GM12878 (cell line): Measurements from ENCODE around the gene DCUN1D3. TPM values are rescaled to one million over a fixed set of nuclear protein-coding genes. Genes with fewer than 3 reads are reported as not detected.

Experiments
- ASH2L ChIP-seq: fragments of 300-600, 200-600 bp; sonication (generic); IDR thresholded peaks from 2 replicates; pipeline ENCODE4 v1.6.1; 2017; ENCODE audit warnings: low read depth, mild to moderate bottlenecking, borderline replicate concordance
- BMI1 ChIP-seq: fragments of 450-650 bp; IDR thresholded peaks from 2 replicates; pipeline ENCODE4 v1.6.1; 2016; ENCODE audit warnings: mild to moderate bottlenecking, moderate library complexity, borderline replicate concordance
- CBX3 ChIP-seq: fragments of 200-600 bp; sonication (generic); IDR thresholded peaks from 2 replicates; pipeline ENCODE4 v1.6.1; 2016; ENCODE audit warnings: low read depth, borderline replicate concordance
- KLF5 ChIP-seq: fragments of 450-650 bp; IDR thresholded peaks from 2 replicates; pipeline ENCODE4 v1.6.1; 2014; ENCODE audit warnings: mild to moderate bottlenecking; ENCODE audit not compliant: partially characterized antibody
- LARP7 ChIP-seq: fragments of 450-650 bp; IDR thresholded peaks from 2 replicates; pipeline ENCODE4 v1.6.1; 2017; ENCODE audit warnings: mild to moderate bottlenecking
- NFXL1 ChIP-seq: fragments of 450-650 bp; IDR thresholded peaks from 2 replicates; pipeline ENCODE4 v1.6.1; 2017; ENCODE audit warnings: antibody characterized with exemption, mild to moderate bottlenecking, borderline replicate concordance
- PML ChIP-seq: IDR thresholded peaks from 2 replicates; pipeline ENCODE4 v1.6.1; 2012; ENCODE audit warnings: low read length, inconsistent platforms
- POLR2AphosphoS2 ChIP-seq: IDR thresholded peaks from 2 replicates; pipeline ENCODE4 v1.6.1; 2011; ENCODE audit warnings: low read depth, mild to moderate bottlenecking, low read length, improper control_type of control experiment, moderate library complexity
- POLR2AphosphoS5 ChIP-seq: IDR thresholded peaks from 2 replicates; pipeline ENCODE4 v1.6.1; 2011; ENCODE audit warnings: mild to moderate bottlenecking, low read length, inconsistent platforms
- RFX5 ChIP-seq: IDR thresholded peaks from 2 replicates; pipeline ENCODE4 v1.6.1; 2011; ENCODE audit warnings: low read depth, low read length, improper control_type of control experiment
- RUNX3 ChIP-seq: IDR thresholded peaks from 2 replicates; pipeline ENCODE4 v1.6.1; 2012; ENCODE audit warnings: low read length, inconsistent platforms
- SUZ12 ChIP-seq: fragments of 200-600 bp; sonication (generic); IDR thresholded peaks from one replicate; pipeline ENCODE4 v1.6.1; 2018; ENCODE audit warnings: antibody characterized with exemption, mild to moderate bottlenecking; ENCODE audit not compliant: unreplicated experiment
- TCF12 ChIP-seq: IDR thresholded peaks from 2 replicates; pipeline ENCODE4 v1.6.1; 2011; ENCODE audit warnings: low read depth, mild to moderate bottlenecking, low read length
- TCF7 ChIP-seq: IDR thresholded peaks from 2 replicates; pipeline ENCODE4 v1.6.1; 2014; ENCODE audit warnings: antibody characterized with exemption, borderline replicate concordance
- ZNF207 ChIP-seq: fragments of 450-650 bp; IDR thresholded peaks from 2 replicates; pipeline ENCODE4 v1.6.1; 2014; ENCODE audit warnings: antibody characterized with exemption, mild to moderate bottlenecking, borderline replicate concordance
- ZZZ3 ChIP-seq: IDR thresholded peaks from 2 replicates; pipeline ENCODE4 v1.6.1; 2011; ENCODE audit warnings: low read depth; ENCODE audit not compliant: control insufficient read depth, insufficient read length
- polyA plus RNA-seq, 11 experiments: library from polyadenylated mRNA; depleted of rRNA in 4 of 11; unstranded in 6 of 11; stranded (reverse) in 5 of 11; fragments of >200 nt; fragmentation: Nextera tagmentation in 4 of 11; fragmentation: Illumina TruSeq in 1 of 11; extraction: Ambion mirVana in 4 of 11; extraction: Trizol in 1 of 11; gene quantifications; 1 replicate in 1 of 11; 2 replicates in 10 of 11; pipeline versions ENCODE4 v1.2.1 to v1.2.3, GENCODE V29; 2011 to 2016; ENCODE audit warnings: inconsistent platforms in 2 of 11, missing spikeins in 2 of 11, low read depth in 1 of 11
- total RNA-seq, 4 experiments: library from RNA; depleted of rRNA in 3 of 4; stranded (reverse); fragments of >200 nt in 3 of 4; fragmentation: Illumina TruSeq in 1 of 4; extraction: Trizol in 1 of 4; gene quantifications; 2 replicates each; pipeline versions ENCODE4 v1.2.1 to v1.2.3, GENCODE V29; 2013 to 2021
- TF ChIP-seq, protein P1 (sequence below): IDR thresholded peaks from 2 replicates; pipeline ENCODE4 v1.6.1; 2011; ENCODE audit warnings: low read depth, low read length, improper control_type of control experiment, borderline replicate concordance
- TF ChIP-seq, protein P2 (sequence below): fragments of 450-650 bp; IDR thresholded peaks from 2 replicates; pipeline ENCODE4 v1.6.1; 2017; ENCODE audit warnings: low read depth, mild to moderate bottlenecking, moderate library complexity
- TF ChIP-seq, protein P3 (sequence below): fragments of 150-350 bp; IDR thresholded peaks from 2 replicates; pipeline ENCODE4 v1.6.1; 2014; ENCODE audit warnings: mild to moderate bottlenecking, low read depth, low read length
- TF ChIP-seq, protein P4 (sequence below): fragments of 450-650 bp; formaldehyde crosslinking; IDR thresholded peaks from 2 replicates; pipeline ENCODE4 v1.4.0; 2020; ENCODE audit warnings: mild to moderate bottlenecking, moderate library complexity
- TF ChIP-seq, protein P5 (sequence below), 3 experiments: IDR thresholded peaks in 2 of 3; conservative IDR thresholded peaks in 1 of 3; 2 replicates each; pipeline ENCODE4 v1.5.1; 2011; ENCODE audit warnings: low read depth in 3 of 3, low read length in 3 of 3, mild to moderate bottlenecking in 3 of 3, control low read depth in 2 of 3, moderate library complexity in 2 of 3, inconsistent platforms in 1 of 3, mixed read lengths in 1 of 3; ENCODE audit not compliant: control insufficient read depth in 2 of 3, insufficient read depth in 1 of 3; ENCODE audit errors: extremely low read depth in 1 of 3

DCUN1D3 gene
- total and polyA plus RNA-seq, 10 of the 15 experiments (the other 5 are each of a cell fraction or from before 2014, with no cell fraction given): 0.47 to 4.5 (median 1.9) TPM

DNA sequence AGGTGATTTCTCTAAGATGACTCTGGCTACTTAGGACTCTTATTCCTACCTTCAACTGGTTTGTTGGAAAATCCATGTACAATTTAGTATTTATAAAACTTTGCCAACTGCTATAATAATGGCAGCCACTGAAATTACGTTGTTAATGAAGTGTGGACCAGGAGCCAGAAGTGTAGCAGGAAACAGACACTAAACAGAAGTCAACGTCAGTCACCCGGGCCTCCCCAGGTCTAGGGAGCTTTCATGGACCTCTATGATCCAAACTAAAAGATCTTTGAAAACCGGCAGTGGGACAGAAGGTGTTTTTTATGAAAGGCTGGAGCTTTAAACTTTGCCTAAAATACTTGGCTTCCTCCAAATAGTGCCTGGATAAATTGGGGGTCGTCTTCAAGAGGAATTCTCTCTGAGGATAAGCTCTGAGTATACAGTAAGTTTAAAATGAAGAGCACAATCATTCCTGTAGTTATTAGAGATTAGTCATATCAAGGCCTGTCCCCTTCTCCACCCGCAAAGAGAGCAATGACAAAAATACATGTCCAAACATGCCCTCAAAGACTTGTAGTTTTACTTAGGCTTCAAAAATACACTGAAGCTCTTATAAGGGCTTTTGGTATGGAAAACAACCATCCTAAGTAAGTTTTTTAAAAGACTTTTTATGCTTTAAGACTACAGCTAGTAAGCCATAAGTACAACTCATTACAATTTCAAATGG lies 34.6 kb downstream of the DCUN1D3 start (continued):
- TF ChIP-seq, protein P1, sequence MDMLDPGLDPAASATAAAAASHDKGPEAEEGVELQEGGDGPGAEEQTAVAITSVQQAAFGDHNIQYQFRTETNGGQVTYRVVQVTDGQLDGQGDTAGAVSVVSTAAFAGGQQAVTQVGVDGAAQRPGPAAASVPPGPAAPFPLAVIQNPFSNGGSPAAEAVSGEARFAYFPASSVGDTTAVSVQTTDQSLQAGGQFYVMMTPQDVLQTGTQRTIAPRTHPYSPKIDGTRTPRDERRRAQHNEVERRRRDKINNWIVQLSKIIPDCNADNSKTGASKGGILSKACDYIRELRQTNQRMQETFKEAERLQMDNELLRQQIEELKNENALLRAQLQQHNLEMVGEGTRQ: no peak
- TF ChIP-seq CBX3: no peak
- TF ChIP-seq, protein P2, sequence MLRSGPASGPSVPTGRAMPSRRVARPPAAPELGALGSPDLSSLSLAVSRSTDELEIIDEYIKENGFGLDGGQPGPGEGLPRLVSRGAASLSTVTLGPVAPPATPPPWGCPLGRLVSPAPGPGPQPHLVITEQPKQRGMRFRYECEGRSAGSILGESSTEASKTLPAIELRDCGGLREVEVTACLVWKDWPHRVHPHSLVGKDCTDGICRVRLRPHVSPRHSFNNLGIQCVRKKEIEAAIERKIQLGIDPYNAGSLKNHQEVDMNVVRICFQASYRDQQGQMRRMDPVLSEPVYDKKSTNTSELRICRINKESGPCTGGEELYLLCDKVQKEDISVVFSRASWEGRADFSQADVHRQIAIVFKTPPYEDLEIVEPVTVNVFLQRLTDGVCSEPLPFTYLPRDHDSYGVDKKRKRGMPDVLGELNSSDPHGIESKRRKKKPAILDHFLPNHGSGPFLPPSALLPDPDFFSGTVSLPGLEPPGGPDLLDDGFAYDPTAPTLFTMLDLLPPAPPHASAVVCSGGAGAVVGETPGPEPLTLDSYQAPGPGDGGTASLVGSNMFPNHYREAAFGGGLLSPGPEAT: peak; percentile 44; the same call in 1 of the 2 replicates
- TF ChIP-seq, protein P3, sequence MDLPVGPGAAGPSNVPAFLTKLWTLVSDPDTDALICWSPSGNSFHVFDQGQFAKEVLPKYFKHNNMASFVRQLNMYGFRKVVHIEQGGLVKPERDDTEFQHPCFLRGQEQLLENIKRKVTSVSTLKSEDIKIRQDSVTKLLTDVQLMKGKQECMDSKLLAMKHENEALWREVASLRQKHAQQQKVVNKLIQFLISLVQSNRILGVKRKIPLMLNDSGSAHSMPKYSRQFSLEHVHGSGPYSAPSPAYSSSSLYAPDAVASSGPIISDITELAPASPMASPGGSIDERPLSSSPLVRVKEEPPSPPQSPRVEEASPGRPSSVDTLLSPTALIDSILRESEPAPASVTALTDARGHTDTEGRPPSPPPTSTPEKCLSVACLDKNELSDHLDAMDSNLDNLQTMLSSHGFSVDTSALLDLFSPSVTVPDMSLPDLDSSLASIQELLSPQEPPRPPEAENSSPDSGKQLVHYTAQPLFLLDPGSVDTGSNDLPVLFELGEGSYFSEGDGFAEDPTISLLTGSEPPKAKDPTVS: no peak
- peak; percentile 34; the same call in 1 of the 2 replicates for TF ChIP-seq ASH2L
- no peak for TF ChIP-seq RFX5
- peak; percentile 78; the same call in 1 of the 2 replicates for TF ChIP-seq PML
- TF ChIP-seq RUNX3: peak; percentile 94
- TF ChIP-seq TCF12: no peak
- TF ChIP-seq POLR2AphosphoS5: 0 out of 2 replicates have a peak, but pooled peaks have one; percentile 9
- TF ChIP-seq ZZZ3: no peak
- no peak for TF ChIP-seq NFXL1
- TF ChIP-seq ZNF207: no peak
- TF ChIP-seq, protein P4, sequence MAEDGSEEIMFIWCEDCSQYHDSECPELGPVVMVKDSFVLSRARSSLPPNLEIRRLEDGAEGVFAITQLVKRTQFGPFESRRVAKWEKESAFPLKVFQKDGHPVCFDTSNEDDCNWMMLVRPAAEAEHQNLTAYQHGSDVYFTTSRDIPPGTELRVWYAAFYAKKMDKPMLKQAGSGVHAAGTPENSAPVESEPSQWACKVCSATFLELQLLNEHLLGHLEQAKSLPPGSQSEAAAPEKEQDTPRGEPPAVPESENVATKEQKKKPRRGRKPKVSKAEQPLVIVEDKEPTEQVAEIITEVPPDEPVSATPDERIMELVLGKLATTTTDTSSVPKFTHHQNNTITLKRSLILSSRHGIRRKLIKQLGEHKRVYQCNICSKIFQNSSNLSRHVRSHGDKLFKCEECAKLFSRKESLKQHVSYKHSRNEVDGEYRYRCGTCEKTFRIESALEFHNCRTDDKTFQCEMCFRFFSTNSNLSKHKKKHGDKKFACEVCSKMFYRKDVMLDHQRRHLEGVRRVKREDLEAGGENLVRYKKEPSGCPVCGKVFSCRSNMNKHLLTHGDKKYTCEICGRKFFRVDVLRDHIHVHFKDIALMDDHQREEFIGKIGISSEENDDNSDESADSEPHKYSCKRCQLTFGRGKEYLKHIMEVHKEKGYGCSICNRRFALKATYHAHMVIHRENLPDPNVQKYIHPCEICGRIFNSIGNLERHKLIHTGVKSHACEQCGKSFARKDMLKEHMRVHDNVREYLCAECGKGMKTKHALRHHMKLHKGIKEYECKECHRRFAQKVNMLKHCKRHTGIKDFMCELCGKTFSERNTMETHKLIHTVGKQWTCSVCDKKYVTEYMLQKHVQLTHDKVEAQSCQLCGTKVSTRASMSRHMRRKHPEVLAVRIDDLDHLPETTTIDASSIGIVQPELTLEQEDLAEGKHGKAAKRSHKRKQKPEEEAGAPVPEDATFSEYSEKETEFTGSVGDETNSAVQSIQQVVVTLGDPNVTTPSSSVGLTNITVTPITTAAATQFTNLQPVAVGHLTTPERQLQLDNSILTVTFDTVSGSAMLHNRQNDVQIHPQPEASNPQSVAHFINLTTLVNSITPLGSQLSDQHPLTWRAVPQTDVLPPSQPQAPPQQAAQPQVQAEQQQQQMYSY (CRISPR knock-in tag): no peak
- no peak for TF ChIP-seq SUZ12
- TF ChIP-seq TCF7: no peak; the same call in 1 of the 2 replicates
- TF ChIP-seq KLF5: no peak
- TF ChIP-seq POLR2AphosphoS2: no peak
- no peak for TF ChIP-seq LARP7
- TF ChIP-seq BMI1: no peak
- TF ChIP-seq, protein P5, sequence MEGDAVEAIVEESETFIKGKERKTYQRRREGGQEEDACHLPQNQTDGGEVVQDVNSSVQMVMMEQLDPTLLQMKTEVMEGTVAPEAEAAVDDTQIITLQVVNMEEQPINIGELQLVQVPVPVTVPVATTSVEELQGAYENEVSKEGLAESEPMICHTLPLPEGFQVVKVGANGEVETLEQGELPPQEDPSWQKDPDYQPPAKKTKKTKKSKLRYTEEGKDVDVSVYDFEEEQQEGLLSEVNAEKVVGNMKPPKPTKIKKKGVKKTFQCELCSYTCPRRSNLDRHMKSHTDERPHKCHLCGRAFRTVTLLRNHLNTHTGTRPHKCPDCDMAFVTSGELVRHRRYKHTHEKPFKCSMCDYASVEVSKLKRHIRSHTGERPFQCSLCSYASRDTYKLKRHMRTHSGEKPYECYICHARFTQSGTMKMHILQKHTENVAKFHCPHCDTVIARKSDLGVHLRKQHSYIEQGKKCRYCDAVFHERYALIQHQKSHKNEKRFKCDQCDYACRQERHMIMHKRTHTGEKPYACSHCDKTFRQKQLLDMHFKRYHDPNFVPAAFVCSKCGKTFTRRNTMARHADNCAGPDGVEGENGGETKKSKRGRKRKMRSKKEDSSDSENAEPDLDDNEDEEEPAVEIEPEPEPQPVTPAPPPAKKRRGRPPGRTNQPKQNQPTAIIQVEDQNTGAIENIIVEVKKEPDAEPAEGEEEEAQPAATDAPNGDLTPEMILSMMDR (IDR thresholded peaks at IDR 0.05 in 2 of 3, conservative IDR thresholded peaks at IDR 0.05 in 1 of 3; ENCODE audit: control insufficient read depth in 2 of 3, extremely low read depth in 1 of 3, insufficient read depth in 1 of 3, low read depth in 3 of 3, low read length in 3 of 3): no peak
